Measurements from ENCODE around the gene UFM1. TPM values are rescaled to one million over a fixed set of nuclear protein-coding genes. Genes with fewer than 3 reads are reported as not detected.

UFM1 gene
- total RNA-seq (100 to 1,000 TPM in 1 of 5 donors, 10 to 100 TPM in 4; 12.7 to 147 (median 34.4) TPM), polyA plus RNA-seq (10 to 100 TPM; 28.4 to 64.3 (median 43.3) TPM)
- long read RNA-seq, donor 1, partial matches to known transcripts = 0 of 2 reads
- long read RNA-seq, donor 1, other reads (novel, unspliced or antisense) = 0 of 2 reads
- long read RNA-seq, donor 2, transcript UFM1-201 (6 exons, 3,138 nt) = major isoform, 15 of 16 reads
- long read RNA-seq, donor 2, partial matches to known transcripts = 0 of 16 reads
- long read RNA-seq, donor 2, other reads (novel, unspliced or antisense) = 0 of 16 reads
- long read RNA-seq, donor 3, partial matches to known transcripts = 0 of 3 reads
- long read RNA-seq, donor 3, other reads (novel, unspliced or antisense) = 0 of 3 reads
- long read RNA-seq, donor 4, partial matches to known transcripts = 0 of 1 reads
- long read RNA-seq, donor 4, other reads (novel, unspliced or antisense) = 0 of 1 reads
- long read RNA-seq, donor 5, transcript UFM1-201 (6 exons, 3,138 nt) = major isoform, 12 of 12 reads
- long read RNA-seq, donor 5, partial matches to known transcripts = 0 of 12 reads
- long read RNA-seq, donor 5, other reads (novel, unspliced or antisense) = 0 of 12 reads
- long read RNA-seq, donor 6, transcript UFM1-201 (6 exons, 3,138 nt) = major isoform, 45 of 50 reads
- long read RNA-seq, donor 6, partial matches to known transcripts = 5 of 50 reads
- long read RNA-seq, donor 6, other reads (novel, unspliced or antisense) = 0 of 50 reads
- long read RNA-seq, donor 7, transcript UFM1-201 (6 exons, 3,138 nt) = major isoform, 19 of 65 reads
- long read RNA-seq, donor 7, partial matches to known transcripts = 45 of 65 reads
- long read RNA-seq, donor 7, other reads (novel, unspliced or antisense) = 0 of 65 reads
- long read RNA-seq, donor 8, transcript UFM1-201 (6 exons, 3,138 nt) = major isoform, 14 of 20 reads
- long read RNA-seq, donor 8, partial matches to known transcripts = 0 of 20 reads
- long read RNA-seq, donor 8, other reads (novel, unspliced or antisense) = 6 of 20 reads
- long read RNA-seq, donor 9, transcript UFM1-201 (6 exons, 3,138 nt) = major isoform, 8 of 8 reads
- long read RNA-seq, donor 9, partial matches to known transcripts = 0 of 8 reads
- long read RNA-seq, donor 9, other reads (novel, unspliced or antisense) = 0 of 8 reads
- long read RNA-seq, donor 10, transcript UFM1-201 (6 exons, 3,138 nt) = major isoform, 9 of 10 reads
- long read RNA-seq, donor 10, partial matches to known transcripts = 0 of 10 reads
- long read RNA-seq, donor 10, other reads (novel, unspliced or antisense) = 0 of 10 reads

GRCh38 chr13:38349390-38350113, at the start of gene UFM1:
Gene UFM1, plus strand, starts transcription at chr13:38349851. Its CDS starts 69 bp downstream, at chr13:38349920.
- H3K27me3 ChIP-seq = no peaks in the 10 kb centered on the region
- intact Hi-C loops (cut with DNase I; ENCODE audit: low total_unique reads) = no loop called here
- peaks cover 0 to 20% (median 10%) of the 10 kb centered on the region in 4 donors for H3K36me3 ChIP-seq
- TF ChIP-seq CTCF (IDR thresholded peaks at IDR 0.05) = no peak
- peak in 1 of 4 donors; percentile 7 for TF ChIP-seq POLR2A (IDR thresholded peaks at IDR 0.05)
- peak; percentile 20 to 90 (median 85) for TF ChIP-seq POLR2AphosphoS5 (IDR thresholded peaks at IDR 0.05)
- H3K27ac ChIP-seq = peak within 1 kb of the TSS; percentile 92 to 96 (median 92)
- no peaks in the 10 kb centered on the region for H3K9me3 ChIP-seq
- peak within 1 kb of the TSS; percentile 78 to 91 (median 87) for H3K4me3 ChIP-seq
- WGBS, 5 donors = 0 to 1% (median 1%) methylated on average over 28 to 41 of the region's 41 CpGs
- DNase-seq = peak; percentile 89 to 97
- H3K4me1 ChIP-seq = peaks cover 20 to 44% (median 31%) of the 10 kb centered on the region in 4 donors

- no peak overlapping the region for H3K4me3 ChIP-seq
- no peaks in the 10 kb centered on the region for H3K9me3 ChIP-seq
- WGBS, 5 donors = 71 to 87% (median 77%) methylated on average over 4 of the region's 4 CpGs
- DNase-seq = no peak
- intact Hi-C loops (cut with DNase I; ENCODE audit: low total_unique reads) = no loop called here
- H3K27ac ChIP-seq = no peak overlapping the region
- no peaks in the 10 kb centered on the region for H3K4me1 ChIP-seq
- no peaks in the 10 kb centered on the region for H3K36me3 ChIP-seq
- H3K27me3 ChIP-seq = no peaks in the 10 kb centered on the region
- TF ChIP-seq EP300 (IDR thresholded peaks at IDR 0.05) (no peak), POLR2AphosphoS5 (IDR thresholded peaks at IDR 0.05) (no peak), POLR2A (IDR thresholded peaks at IDR 0.05) (no peak), CTCF (IDR thresholded peaks at IDR 0.05) (no peak)
Observed at GRCh38 chr13:38301236-38301635, 48.4 kb upstream of the UFM1 start.

GRCh38 chr13:38303816-38304320, 45.8 kb upstream of the UFM1 start:
- no peak for TF ChIP-seq POLR2A (IDR thresholded peaks at IDR 0.05)
- no peak for TF ChIP-seq POLR2AphosphoS5 (IDR thresholded peaks at IDR 0.05)
- no peak for TF ChIP-seq EP300 (IDR thresholded peaks at IDR 0.05)
- no peak for TF ChIP-seq CTCF (IDR thresholded peaks at IDR 0.05)
- H3K9me3 ChIP-seq = no peaks in the 10 kb centered on the region
- H3K27ac ChIP-seq = no peak overlapping the region
- no peaks in the 10 kb centered on the region for H3K4me1 ChIP-seq
- 48 to 49% (median 49%) methylated on average over 2 of the region's 2 CpGs for WGBS, 5 donors
- H3K36me3 ChIP-seq = no peaks in the 10 kb centered on the region
- H3K27me3 ChIP-seq = no peaks in the 10 kb centered on the region
- H3K4me3 ChIP-seq = no peak overlapping the region
- no peak for DNase-seq
- intact Hi-C loops (cut with DNase I; ENCODE audit: low total_unique reads) = no loop called here
